ENCODE measurements around the gene PLPP1. TPM values are rescaled to one million over a fixed set of nuclear protein-coding genes. Genes with fewer than 3 reads are reported as not detected.

Gene PLPP1
- total RNA-seq, 3 donors from 2014 or later, result 88.8 to 132 (median 122) TPM

DNA sequence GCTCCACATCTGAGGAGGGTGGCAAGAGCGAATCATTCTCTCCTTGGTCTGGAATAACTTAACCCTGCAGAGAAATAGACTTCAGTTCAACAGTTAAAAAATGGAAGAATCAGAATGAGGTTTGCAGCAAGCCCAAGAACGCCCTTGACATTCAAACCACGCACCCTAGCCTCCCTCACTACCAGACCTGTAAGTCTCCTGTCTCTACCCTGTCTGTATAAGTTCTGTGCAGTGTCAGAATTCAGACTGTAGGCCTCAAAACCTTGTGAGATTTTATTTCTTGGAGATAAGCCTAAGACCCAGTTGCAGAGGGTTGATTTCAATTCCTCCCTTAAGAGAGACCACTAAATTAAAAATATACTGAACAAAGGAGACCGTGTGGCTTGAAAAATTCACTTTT is 35.8 kb upstream of the PLPP1 start:
- ATAC-seq (no peak), DNase-seq (no peak)
- H3K36me3 ChIP-seq (ENCODE audit: low read depth), result no peaks in the 10 kb centered on the region
- no peaks in the 10 kb centered on the region for H3K4me1 ChIP-seq (ENCODE audit: low read depth)
- TF ChIP-seq, protein P1, sequence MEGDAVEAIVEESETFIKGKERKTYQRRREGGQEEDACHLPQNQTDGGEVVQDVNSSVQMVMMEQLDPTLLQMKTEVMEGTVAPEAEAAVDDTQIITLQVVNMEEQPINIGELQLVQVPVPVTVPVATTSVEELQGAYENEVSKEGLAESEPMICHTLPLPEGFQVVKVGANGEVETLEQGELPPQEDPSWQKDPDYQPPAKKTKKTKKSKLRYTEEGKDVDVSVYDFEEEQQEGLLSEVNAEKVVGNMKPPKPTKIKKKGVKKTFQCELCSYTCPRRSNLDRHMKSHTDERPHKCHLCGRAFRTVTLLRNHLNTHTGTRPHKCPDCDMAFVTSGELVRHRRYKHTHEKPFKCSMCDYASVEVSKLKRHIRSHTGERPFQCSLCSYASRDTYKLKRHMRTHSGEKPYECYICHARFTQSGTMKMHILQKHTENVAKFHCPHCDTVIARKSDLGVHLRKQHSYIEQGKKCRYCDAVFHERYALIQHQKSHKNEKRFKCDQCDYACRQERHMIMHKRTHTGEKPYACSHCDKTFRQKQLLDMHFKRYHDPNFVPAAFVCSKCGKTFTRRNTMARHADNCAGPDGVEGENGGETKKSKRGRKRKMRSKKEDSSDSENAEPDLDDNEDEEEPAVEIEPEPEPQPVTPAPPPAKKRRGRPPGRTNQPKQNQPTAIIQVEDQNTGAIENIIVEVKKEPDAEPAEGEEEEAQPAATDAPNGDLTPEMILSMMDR (IDR thresholded peaks at IDR 0.05), result no peak
- no peak overlapping the region for H3K4me3 ChIP-seq
- H3K9me3 ChIP-seq, result no peaks in the 10 kb centered on the region
- intact Hi-C loops (cut with DNase I, micrococcal nuclease), result no loop called here

- no peak for ATAC-seq
- intact Hi-C loops (cut with DNase I, micrococcal nuclease), result no loop called here
- Histone ChIP-seq H3K9me3 (no peaks in the 10 kb centered on the region), H3K36me3 (ENCODE audit: low read depth) (no peaks in the 10 kb centered on the region), H3K4me1 (ENCODE audit: low read depth) (no peaks in the 10 kb centered on the region), H3K4me3 (no peak overlapping the region)
- TF ChIP-seq, protein P1 (IDR thresholded peaks at IDR 0.05), result no peak
- no peak for DNase-seq
These were observed 35.3 kb upstream of the PLPP1 start for GRCh38 chr5:55570026-55570425.

GRCh38 chr5:55569513-55569865 is 34.7 kb upstream of the PLPP1 start:
- TF ChIP-seq, protein P1 (IDR thresholded peaks at IDR 0.05), result no peak
- intact Hi-C loops (cut with DNase I, micrococcal nuclease), result no loop called here
- H3K9me3 ChIP-seq, result no peaks in the 10 kb centered on the region
- H3K4me3 ChIP-seq, result no peak overlapping the region
- no peak for DNase-seq
- H3K4me1 ChIP-seq (ENCODE audit: low read depth), result no peaks in the 10 kb centered on the region
- no peaks in the 10 kb centered on the region for H3K36me3 ChIP-seq (ENCODE audit: low read depth)
- no peak for ATAC-seq

DNA sequence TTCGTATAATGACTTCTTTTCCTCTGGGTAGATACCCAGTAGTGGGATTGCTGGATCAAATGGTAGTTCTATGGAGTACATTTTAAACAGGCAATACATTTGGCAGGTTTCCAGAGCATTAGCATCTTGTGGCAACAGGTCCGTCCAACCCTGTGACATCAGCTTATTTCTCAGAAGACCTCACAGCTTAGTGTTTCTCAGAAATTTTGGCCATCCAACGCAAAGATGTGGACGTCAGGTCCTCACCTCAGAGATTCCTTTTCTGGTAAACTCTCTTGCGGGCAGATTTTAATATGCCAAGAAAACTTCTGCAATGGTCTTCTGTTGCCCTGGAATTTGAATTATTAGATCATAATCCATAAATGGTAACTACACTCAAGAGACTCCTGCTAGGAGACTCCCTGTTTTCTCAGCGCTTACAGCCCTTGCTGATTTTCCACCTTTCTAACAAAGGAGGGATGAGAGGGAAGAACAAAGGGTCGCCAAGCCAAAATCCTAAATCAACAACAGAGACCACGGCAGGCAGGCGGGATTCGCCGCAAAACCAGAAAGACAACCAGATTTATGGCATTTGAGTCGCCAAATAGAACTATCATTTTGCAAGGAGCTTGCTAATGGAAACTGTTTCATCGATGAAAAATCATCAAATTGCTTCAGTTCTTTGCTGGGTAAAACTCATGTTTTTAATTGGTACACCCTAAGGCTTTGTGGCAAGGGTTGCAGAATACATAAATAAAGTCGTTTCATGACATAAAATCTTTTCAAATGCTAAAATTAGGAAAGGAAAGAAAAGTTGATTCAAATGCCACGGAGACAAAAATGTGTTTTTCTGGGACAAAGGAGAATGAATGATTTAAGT is 34.1 kb upstream of the PLPP1 start:
- no peak overlapping the region for H3K4me3 ChIP-seq
- no peaks in the 10 kb centered on the region for H3K36me3 ChIP-seq (ENCODE audit: low read depth)
- no peaks in the 10 kb centered on the region for H3K9me3 ChIP-seq
- ATAC-seq, result no peak
- no peak for DNase-seq
- no peaks in the 10 kb centered on the region for H3K4me1 ChIP-seq (ENCODE audit: low read depth)
- TF ChIP-seq, protein P1 (IDR thresholded peaks at IDR 0.05), result no peak
- intact Hi-C loops (cut with DNase I, micrococcal nuclease), result no loop called here

GRCh38 chr5:55564721-55565120 is 30.0 kb upstream of the PLPP1 start:
- DNase-seq (no peak), ATAC-seq (no peak)
- Histone ChIP-seq H3K36me3 (ENCODE audit: low read depth) (no peaks in the 10 kb centered on the region), H3K4me3 (no peak overlapping the region), H3K4me1 (ENCODE audit: low read depth) (no peaks in the 10 kb centered on the region), H3K9me3 (no peaks in the 10 kb centered on the region)
- TF ChIP-seq, protein P1 (IDR thresholded peaks at IDR 0.05), result no peak
- intact Hi-C loops (cut with DNase I, micrococcal nuclease), result no loop called here

Data from mucosa of descending colon (tissue), 3 donors.